ENCODE data around the gene DMKN.
"Not testable (repeated sequence)": the region's sequence is repeated elsewhere in the genome, so short reads cannot be mapped to it uniquely, and the experiment has no call there.

DMKN gene

DNA sequence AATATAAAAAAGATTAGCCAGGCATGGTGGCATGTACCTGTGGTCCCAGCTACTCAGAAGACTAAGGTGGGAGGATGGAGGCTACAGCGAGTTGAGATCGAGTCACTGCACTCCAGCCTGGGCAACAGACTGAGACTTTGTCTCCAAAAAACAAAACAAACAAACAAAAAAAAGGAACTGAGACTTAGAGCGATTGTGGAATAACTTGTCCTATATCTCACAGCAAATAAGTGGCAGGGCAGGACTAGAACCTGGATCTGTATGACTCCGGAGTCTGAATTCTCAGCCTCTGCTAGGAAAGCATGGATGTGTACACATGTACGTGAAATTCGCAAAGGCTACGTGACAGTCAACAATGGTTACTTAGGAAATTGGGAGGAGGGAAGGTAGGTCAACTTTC lies 43.3 kb downstream of the DMKN start:
- in situ Hi-C loops (cut with HindIII; ENCODE audit: low sequenced_read_pairs) = no loop called here

DNA sequence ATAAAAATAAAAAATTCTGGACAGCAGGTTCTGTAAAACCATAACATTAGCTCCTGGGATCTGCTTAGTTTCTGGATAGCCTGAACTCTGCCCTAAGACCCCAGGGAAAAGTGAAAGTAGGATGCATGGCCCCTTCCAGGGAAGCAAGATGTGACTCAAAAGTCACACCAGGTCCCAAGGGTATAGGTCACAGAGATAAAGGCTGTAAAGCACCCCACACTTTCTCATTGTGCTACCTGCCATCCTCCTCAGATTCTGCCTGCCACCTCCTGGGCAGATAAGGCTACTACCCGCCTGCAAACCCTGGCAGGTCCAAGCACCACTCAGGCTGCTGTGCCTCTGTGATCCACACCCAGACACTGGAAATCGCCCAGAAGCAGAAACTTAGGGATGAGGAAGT lies 44.8 kb downstream of the DMKN start:
- in situ Hi-C loops (cut with HindIII; ENCODE audit: low sequenced_read_pairs) = no loop called here

DNA sequence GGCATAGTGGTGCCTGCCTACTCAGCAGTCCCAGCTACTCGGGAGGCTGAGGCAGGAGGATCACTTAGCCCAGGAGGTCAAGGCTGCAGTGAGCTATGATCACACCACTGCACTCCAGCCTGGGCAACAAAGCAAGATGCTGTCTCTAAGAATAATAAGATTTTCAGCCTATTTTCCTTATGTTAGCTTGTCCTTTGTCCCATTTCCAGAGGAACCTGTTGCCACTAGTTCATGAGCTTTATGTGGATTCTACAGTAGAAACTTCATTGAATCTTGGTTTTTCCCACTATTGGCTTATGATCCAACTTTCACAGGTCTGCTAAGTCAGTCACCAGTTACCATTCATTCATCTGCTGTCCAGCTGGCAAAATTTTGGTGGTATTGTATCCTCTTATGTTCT lies 47.2 kb downstream of the DMKN start:
- in situ Hi-C loops (cut with HindIII; ENCODE audit: low sequenced_read_pairs) = no loop called here

DNA sequence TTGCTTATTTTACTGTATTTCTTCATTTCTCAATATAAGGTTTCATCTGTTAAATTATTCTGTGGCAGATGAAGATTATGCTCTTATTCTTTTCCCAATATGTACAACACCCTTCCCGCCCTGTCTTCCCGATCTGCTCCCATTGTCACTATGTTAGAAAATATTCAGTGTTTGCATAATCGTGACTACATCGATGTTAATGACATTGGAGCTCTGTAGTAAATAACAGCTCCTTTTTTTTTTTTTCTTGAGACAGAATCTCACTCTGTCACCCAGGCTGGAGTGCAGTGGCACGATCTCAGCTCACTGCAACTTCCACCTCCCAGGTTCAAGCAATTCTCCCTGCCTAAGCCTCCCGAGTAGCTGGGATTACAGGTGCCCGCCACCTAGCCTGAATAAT lies 50.5 kb downstream of the DMKN start:
- in situ Hi-C loops (cut with HindIII; ENCODE audit: low sequenced_read_pairs) = not testable (repeated sequence)

DNA sequence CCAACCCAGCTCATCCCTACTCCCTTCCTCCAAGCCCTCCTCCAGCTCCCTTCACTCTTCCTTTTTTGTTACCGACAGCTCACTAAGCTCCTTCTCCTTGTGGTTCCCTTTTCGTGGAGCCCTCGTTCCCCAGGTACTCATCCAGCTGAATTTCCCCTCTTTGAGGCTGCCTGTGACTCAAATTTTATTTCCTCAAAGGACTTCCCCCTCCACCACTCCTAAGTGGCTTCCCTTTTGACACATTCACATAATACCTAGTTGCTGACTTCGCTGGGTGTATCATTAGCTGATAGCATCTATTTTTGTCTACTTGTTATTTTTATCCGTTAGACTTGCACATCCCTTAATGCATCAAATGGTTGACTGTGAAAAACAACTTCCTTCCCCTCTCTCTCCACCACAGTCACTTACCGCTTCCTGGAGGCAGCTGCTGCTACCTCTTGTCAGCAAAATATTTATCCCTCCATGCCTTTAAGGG lies 50.9 kb downstream of the DMKN start:
- in situ Hi-C loops (cut with HindIII; ENCODE audit: low sequenced_read_pairs) = no loop called here

DNA sequence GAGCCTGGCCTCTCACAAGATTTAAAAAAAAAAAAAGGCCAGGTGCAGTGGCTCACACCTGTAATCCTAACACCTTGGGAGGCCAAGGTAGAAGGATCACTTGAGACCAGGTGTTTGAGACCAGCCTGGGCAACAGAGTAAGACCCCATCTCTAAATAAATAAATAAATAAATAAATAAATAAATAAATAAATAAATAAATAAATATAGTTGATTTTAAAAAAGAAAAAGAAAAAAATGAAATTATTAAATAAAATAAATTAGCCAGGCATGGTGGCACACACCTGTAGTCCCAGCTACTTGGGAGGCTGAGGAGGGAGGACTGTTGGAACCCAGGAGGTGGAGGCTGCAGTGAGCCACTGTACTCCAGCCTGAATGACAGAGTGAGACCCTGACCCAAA lies 51.7 kb downstream of the DMKN start:
- in situ Hi-C loops (cut with HindIII; ENCODE audit: low sequenced_read_pairs) = not testable (repeated sequence)

DNA sequence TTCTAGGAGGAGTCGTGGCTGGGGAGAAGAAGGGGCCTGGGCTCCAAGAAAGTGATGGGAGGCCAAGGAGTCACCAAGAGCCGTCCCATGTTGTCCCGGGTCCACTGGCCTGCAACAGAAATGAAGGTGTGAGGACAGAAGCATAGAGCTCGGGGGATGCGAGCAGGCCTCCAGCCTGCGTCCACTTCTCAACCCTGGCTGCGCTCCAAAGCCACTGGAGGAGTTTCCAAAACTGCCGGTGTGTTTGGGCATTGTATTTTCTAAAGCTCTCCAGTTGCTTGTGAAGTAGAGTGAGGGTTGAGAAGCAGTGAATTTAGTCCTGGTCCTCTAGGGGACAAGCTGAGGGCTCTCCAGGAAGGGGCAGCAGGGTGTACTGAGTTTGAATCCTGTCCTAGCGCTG lies 52.4 kb downstream of the DMKN start:
- in situ Hi-C loops (cut with HindIII; ENCODE audit: low sequenced_read_pairs) = no loop called here

DNA sequence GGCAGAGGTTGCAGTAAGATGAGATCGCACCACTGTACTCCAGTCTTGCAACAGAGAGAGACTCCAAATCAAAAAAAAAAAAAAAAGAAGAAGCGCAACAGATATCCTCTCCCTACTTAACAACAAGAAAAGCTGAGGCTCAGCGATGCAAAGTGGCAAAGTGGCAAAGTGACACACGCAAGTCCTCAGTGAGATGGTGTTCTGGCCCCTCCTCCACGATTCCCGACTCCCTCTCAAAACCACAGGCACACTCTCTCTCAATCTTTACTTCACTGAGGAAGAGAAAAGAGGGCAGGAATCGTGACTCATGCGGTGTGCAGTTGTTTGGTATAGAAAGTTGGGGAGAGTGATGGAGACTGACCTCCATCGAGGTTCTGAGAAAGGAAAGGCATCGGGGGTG lies 52.8 kb downstream of the DMKN start:
- in situ Hi-C loops (cut with HindIII; ENCODE audit: low sequenced_read_pairs) = no loop called here

DNA sequence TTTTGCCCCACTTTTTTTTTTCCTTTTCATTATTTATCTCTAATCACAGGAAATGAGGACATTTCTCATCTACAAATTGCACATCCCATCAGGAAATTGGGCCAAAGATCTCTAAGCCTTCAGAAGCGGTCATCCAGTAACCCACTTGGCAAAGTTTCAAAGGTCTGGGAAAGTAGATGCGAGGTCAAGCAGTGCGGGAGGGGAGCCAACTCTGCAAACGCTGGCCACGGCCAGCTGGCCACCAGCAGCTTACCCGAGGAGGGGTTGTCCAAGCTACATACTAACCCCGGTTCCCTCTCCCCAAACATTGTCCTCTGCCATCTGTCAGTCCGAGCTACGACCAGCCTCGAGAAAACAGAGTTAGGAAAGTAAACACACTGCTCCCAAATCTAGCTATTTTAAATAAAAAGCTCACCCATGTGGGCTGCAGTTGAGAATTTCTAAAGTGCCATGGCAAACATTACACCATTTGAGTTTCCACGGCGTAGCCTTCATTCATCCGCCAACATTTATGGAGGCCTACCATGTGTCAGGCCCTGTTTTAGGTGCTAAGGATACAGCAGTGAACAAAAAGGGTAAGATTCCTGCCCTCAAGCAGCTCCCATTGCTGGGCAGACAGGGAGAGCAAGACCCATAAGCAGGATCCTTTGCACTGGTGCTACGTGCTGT lies 53.9 kb downstream of the DMKN start:
- in situ Hi-C loops (cut with HindIII; ENCODE audit: low sequenced_read_pairs) = no loop called here

DNA sequence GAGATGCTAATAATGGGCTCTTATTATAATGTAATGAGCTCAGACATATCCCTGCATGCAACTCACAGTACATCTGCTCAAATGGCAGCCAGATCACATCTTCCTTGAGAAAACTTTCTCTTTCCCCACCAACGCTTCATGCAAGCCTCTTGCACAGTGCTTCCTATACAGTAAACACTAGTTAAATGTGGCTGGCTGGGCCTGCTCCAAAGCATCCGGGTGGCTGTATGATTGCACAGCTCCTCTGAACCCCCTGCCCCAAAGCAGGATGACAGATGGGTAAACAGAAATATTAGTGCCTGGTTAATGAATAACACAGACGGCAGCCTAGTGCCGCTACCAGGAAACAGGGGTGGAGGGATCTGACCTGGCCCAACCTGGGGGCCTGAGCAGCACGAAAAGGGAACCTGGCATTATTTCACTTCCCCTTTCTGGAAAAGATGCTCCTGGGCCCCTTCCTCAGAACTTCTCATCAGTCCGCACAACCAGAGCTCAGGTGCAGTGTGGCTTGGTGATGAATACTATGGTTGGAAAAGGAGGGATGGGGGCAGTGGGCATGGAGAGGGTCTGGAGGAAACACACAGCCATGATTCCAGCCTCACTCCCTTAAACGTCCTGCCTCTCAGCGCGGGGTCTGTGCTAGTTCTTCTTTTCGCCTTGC lies 54.6 kb downstream of the DMKN start:
- in situ Hi-C loops (cut with HindIII; ENCODE audit: low sequenced_read_pairs) = no loop called here

DNA sequence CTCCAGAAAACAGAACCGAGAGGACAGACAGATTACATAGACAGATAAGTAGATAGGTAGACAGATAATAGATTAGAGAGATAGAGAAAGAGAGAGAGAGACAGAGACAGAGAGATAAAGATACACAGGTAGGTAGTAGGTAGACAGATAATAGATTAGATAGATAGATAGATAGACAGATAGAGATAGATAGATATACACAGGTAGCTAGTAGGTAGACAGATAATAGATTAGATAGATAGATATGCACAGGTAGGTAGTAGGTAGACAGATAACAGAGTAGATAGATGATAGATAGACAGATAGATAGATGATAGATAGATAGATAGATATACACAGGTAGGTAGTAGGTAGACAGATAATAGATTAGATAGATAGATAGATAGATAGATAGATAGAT lies 55.3 kb downstream of the DMKN start:
- in situ Hi-C loops (cut with HindIII; ENCODE audit: low sequenced_read_pairs) = no loop called here

DNA sequence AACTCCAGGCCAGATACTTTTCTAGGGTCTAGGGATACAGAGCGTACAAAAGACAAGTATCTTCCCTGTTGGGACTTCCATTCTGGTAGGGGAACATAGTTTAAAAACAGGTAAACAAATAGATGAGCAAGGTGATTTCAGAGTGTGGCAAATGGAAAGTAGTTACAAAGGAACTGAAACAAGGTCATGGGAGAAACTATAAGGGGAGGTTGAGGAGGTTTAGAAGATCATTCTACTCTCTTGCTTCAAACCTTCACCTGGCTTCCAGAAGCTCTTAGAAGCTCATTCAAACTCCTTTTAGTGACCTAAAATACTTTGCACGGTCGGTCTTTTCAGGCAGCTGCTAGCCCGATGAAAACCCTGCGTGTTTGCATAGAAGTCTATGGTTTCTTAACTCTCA lies 56.3 kb downstream of the DMKN start:
- in situ Hi-C loops (cut with HindIII; ENCODE audit: low sequenced_read_pairs) = no loop called here

DNA sequence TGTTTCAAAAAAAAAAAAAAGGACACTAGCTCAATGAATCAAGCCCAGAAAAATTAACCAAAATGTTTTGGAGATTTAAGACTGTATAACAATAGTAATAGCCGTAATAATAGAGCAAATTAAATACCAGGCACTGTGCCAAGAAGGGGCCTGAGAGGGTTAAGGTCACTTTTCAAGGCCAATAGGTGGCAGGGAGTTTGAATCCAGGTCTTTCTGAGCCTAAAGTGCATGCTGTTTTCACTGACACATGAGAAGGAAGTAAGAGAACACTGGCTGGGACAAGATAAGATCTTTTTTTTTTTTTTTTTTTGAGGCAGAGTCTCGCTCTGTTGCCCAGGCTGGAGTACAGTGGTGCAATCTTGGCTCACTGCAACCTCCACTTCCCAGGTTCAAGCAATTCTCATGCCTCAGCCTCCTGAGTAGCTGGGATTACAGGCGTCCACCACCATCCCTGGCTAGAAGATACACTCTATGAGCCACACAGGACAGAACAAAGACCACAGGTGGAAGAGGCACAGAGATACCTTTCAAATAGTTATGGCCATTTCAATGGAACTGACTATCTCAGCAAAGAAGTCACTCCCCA lies 57.7 kb downstream of the DMKN start:
- in situ Hi-C loops (cut with HindIII; ENCODE audit: low sequenced_read_pairs) = no loop called here

DNA sequence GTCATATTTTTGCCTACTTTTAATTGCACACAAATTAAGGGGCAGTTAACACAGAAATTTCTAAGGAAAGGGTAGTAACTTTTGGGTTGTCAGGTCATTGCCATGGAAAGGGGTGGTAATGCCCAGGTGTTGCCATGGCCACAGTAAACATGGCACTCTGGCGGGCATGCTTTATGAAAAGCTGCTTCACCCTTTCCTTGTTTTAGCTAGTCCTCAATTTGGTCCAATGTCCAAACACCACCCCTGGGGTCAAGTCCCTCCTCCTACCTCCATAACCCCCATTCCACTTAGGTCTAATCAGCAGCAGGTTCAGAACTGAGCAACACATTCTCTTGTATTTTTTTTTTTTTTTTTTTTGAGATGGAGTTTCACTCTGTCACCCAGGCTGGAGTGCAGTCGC lies 58.8 kb downstream of the DMKN start:
- in situ Hi-C loops (cut with HindIII; ENCODE audit: low sequenced_read_pairs) = no loop called here

DNA sequence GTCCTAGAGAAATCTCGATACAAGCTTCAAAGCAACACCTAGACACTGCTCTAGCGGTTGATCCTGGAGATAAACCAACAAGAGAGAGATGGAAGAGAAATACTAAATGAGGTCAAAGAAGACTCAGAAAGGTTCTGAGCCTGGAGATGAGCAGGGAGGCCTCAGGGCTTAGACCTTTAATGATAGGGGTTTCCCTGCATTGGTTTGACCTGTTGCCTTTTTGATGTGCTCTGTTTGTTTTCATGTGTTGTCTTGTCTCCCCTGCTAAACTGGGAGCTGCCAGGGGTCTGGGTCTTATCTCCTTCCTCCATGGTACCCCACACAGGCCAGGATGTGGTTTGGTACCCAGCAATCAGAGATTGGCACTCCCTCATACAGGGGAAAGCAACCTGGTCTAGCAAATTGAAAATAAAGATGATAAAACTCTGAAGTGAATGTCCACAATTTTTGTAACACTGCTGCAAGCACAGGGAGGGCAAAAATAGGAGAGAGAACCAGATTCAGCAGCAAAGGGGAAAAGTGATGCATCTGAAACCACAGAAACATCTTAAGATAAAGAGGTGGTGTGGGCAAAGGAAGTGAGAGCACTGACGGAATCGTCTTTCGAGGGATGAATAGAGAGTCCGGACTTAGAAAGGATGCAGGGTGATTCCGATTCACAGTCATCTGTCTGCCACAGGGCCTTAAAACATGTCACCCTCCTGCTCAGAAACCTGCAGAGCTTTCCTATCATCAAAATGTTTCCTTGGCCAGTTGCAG lies 61.9 kb downstream of the DMKN start:
- in situ Hi-C loops (cut with HindIII; ENCODE audit: low sequenced_read_pairs) = no loop called here

DNA sequence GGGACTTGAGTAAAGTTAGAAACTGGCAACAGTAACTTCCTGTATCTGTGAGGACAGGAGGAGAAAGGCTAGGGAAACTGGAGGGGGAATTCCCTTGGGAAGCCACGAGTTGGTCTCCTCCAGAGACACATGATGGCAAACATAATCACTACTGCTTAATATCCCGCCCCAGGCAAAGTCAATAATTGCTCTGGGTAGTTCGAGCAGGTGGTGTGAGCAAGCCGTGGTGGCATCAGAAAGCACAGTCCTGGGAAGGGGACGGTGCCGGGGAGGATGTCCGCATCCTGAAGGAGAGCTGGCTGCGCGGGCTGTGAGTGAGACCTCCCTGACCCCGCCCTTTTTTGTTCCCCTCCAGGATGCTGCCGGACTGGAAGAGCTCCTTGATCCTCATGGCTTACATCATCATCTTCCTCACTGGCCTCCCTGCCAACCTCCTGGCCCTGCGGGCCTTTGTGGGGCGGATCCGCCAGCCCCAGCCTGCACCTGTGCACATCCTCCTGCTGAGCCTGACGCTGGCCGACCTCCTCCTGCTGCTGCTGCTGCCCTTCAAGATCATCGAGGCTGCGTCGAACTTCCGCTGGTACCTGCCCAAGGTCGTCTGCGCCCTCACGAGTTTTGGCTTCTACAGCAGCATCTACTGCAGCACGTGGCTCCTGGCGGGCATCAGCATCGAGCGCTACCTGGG lies 63.9 kb downstream of the DMKN start:
- in situ Hi-C loops (cut with HindIII; ENCODE audit: low sequenced_read_pairs) = loop anchor here (25.0 kb wide), 1 partner anchor 162 kb away; the partner anchor contains the start of genes HAMP and MAG

DNA sequence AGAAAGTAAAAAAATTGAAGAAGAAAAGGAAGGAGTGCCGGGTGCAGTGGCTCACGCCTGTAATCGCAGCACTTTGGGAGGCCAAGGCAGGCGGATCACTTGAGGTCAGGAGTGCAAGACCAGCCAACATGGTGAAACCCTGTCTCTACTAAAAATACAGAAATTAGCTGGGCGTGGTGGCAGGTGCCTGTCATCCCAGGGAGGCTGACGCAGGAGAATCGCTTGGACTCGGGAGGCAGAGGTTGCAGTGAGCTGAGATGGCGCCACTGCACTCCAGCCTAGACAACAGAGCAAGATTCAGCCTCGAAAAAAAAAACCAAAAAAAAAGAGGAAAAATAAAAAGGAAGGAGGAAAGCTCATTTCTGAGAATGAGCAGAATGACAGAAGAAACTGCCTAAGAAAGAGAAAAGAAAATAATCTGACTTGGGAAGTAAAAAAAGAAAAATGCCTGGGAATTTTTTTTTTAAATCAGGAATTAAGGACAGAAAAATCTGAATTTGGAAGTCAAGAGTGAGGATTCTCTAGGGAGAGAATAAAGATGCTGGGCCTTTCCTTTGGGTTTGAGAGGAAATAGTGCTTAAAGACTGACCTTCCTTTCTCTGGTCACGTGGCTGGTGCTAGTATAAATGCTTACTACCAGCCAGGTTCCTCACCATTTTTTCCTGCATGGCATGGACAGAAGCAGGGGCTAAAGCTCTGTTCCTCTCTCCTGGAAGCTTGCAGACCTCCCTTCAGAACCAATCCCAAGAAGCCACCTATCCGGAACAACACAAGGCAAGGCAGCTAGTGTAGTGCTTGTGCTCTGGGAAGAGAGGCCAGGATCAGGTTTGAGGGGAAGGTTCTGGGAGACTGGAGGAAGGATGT lies 65.6 kb downstream of the DMKN start, which contains the start of gene FFAR2:
TSS of gene FFAR2 (plus strand) at position 652 of the 864 bp plus-strand sequence. CDS start 1,458 bp downstream, outside the sequence.
- in situ Hi-C loops (cut with HindIII; ENCODE audit: low sequenced_read_pairs) = loop anchor here (25.0 kb wide), 1 partner anchor 161 kb away; the partner anchor contains the start of genes HAMP and MAG

Data from endothelial cell of hepatic sinusoid (primary cell).